Measurements from ENCODE around the gene DEAF1. TPM values are rescaled to one million over a fixed set of nuclear protein-coding genes. Genes with fewer than 3 reads are reported as not detected.
"Not testable (repeated sequence)": the region's sequence is repeated elsewhere in the genome, so short reads cannot be mapped to it uniquely, and the experiment has no call there.

DEAF1 gene
- total and polyA plus RNA-seq, 2 of the 13 experiments (the other 11 are each of a cell fraction or from before 2014, with no cell fraction given) = 22.3 to 29.6 TPM

GRCh38 chr11:654444-654843, 40.6 kb downstream of the DEAF1 start (continued):
- TF ChIP-seq HDAC1 (CRISPR knock-in tag; IDR thresholded peaks at IDR 0.05) (peak; percentile 24; the same call in 1 of the 2 replicates), NR2F6 (IDR thresholded peaks at IDR 0.05) (peak; percentile 77), NR2F6 (CRISPR knock-in tag; IDR thresholded peaks at IDR 0.05) (peak; percentile 89), CEBPB (IDR thresholded peaks at IDR 0.05; ENCODE audit: borderline replicate concordance, low read depth, low read length) (peak; percentile 73), ZKSCAN5 (CRISPR knock-in tag; IDR thresholded peaks at IDR 0.05) (0 out of 2 replicates have a peak, but pooled peaks have one; percentile 42), FOXP4 (CRISPR knock-in tag; IDR thresholded peaks at IDR 0.05) (0 out of 2 replicates have a peak, but pooled peaks have one; percentile 28), ZBTB38 (CRISPR knock-in tag; IDR thresholded peaks at IDR 0.05) (peak; percentile 69; the same call in 1 of the 2 replicates), SOX6 (CRISPR knock-in tag; IDR thresholded peaks at IDR 0.05) (peak; percentile 30; the same call in 1 of the 2 replicates), KLF12 (CRISPR knock-in tag; IDR thresholded peaks at IDR 0.05; ENCODE audit: borderline replicate concordance) (0 out of 2 replicates have a peak, but pooled peaks have one; percentile 45), RXRB (CRISPR knock-in tag; IDR thresholded peaks at IDR 0.05; ENCODE audit: borderline replicate concordance) (0 out of 2 replicates have a peak, but pooled peaks have one; percentile 56), LCORL (CRISPR knock-in tag; IDR thresholded peaks at IDR 0.05) (peak; percentile 59), SALL1 (CRISPR knock-in tag; IDR thresholded peaks at IDR 0.05) (peak; percentile 44; the same call in 1 of the 2 replicates), BCL6 (CRISPR knock-in tag; IDR thresholded peaks at IDR 0.05) (peak; percentile 32; the same call in 1 of the 2 replicates), NCOR1 (IDR thresholded peaks at IDR 0.05; ENCODE audit: borderline replicate concordance, low read length) (peak; percentile 55; the same call in 1 of the 2 replicates), ZNF264 (CRISPR knock-in tag; IDR thresholded peaks at IDR 0.05) (0 out of 2 replicates have a peak, but pooled peaks have one; percentile 40), HNF4A (CRISPR knock-in tag; IDR thresholded peaks at IDR 0.05) (peak; percentile 83), THRA (CRISPR knock-in tag; IDR thresholded peaks at IDR 0.05; ENCODE audit: borderline replicate concordance) (peak; percentile 70; the same call in 1 of the 2 replicates), EP300 (IDR thresholded peaks at IDR 0.05; ENCODE audit: low read depth in 2 of 2, low read length in 2 of 2) (peak in 1 of 2 experiments; percentile 12; a peak in 1 of 4 replicates), BRD4 (CRISPR knock-in tag; IDR thresholded peaks at IDR 0.05) (0 out of 2 replicates have a peak, but pooled peaks have one; percentile 22), NR2F1 (CRISPR knock-in tag; IDR thresholded peaks at IDR 0.05) (peak; percentile 52 to 60; a peak in 3 of 4 replicates), POGZ (CRISPR knock-in tag; IDR thresholded peaks at IDR 0.05) (0 out of 2 replicates have a peak, but pooled peaks have one; percentile 16), SOX5 (CRISPR knock-in tag; IDR thresholded peaks at IDR 0.05; ENCODE audit: borderline replicate concordance) (peak; percentile 14; the same call in 1 of the 2 replicates), ZNF503 (CRISPR knock-in tag; IDR thresholded peaks at IDR 0.05) (0 out of 2 replicates have a peak, but pooled peaks have one; percentile 24)
- not testable (repeated sequence) for TF ChIP-seq SOX6 (IDR thresholded peaks at IDR 0.05); LCORL (IDR thresholded peaks at IDR 0.05); EP300 (CRISPR knock-in tag; IDR thresholded peaks at IDR 0.05; ENCODE audit: borderline replicate concordance)
